HAP-1 (cell line): ENCODE results near the gene PCBP2.
"Not testable (repeated sequence)": the region's sequence is repeated elsewhere in the genome, so short reads cannot be mapped to it uniquely, and the experiment has no call there.

Experiments
- DNase-seq, 2 experiments: peaks; one replicate each; pipeline ENCODE4 v3.0.0-alpha.2; 2016 to 2020; ENCODE audit warnings: low spot score in 2 of 2
- H3K27me3 ChIP-seq: fragments of 250-450 bp; sonication (Bioruptor Pico); 2 replicates; pipeline ENCODE4 v1.5.1; 2020; ENCODE audit warnings: low read depth, mild to moderate bottlenecking, moderate library complexity
- H3K36me3 ChIP-seq: fragments of 250-450 bp; sonication (Bioruptor Pico); replicated peaks from 2 replicates; pipeline ENCODE4 v1.5.1; 2020; ENCODE audit warnings: mild to moderate bottlenecking
- H3K4me1 ChIP-seq: fragments of 250-450 bp; sonication (Bioruptor Pico); 2 replicates; pipeline ENCODE4 v1.5.1; 2020; ENCODE audit warnings: mild to moderate bottlenecking
- H3K4me3 ChIP-seq: fragments of 250-450 bp; sonication (Bioruptor Pico); 2 replicates; pipeline ENCODE4 v1.5.1; 2020; ENCODE audit warnings: mild to moderate bottlenecking, moderate library complexity
- H3K9me3 ChIP-seq: fragments of 250-450 bp; sonication (Bioruptor Pico); 2 replicates; pipeline ENCODE4 v1.5.1; 2020; ENCODE audit warnings: mild to moderate bottlenecking, moderate library complexity
- in situ Hi-C: fragments of 300-500 bp; cut with MboI; formaldehyde crosslinking; loops from 3 replicates; pipeline ENCODE4 v1.14.3; 2020; ENCODE audit warnings: low sequenced_read_pairs, inconsistent platforms, mixed read lengths

Gene PCBP2

DNA sequence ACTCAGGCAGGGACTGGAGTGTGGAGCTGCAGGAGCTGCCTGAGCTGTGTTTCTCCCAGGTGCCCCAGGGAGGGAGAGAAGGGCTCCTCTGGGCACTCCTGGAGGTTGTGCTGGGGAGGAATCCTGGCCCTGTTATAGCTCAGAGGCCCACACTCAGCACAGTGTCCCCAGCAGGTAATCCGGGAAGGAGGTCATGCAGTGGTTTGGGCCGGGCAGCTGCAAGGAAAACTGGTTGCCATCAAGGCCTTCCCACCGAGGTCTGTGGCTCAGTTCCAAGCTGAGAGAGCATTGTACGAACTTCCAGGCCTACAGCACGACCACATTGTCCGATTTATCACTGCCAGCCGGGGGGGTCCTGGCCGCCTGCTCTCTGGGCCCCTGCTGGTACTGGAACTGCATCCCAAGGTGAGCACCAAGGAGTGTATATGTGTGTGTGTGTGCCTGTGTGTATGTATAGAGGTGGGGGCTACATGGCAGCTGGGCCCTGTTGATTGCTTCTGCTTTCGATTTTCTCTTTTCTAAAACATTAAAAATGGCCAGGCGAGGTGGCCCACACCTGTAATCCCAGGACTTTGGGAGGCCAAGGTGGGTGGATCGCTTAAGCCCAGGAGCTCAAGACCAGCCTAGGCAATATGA is 26.3 kb upstream of the PCBP2 start:
- no peak overlapping the region for H3K4me3 ChIP-seq
- no peaks in the 10 kb centered on the region for H3K9me3 ChIP-seq
- H3K4me1 ChIP-seq: peaks cover 3% of the 10 kb centered on the region
- in situ Hi-C loops: loop anchor here (5.0 kb wide), 1 partner anchor 73 kb away; no protein-coding TSS in a partner anchor
- no peaks in the 10 kb centered on the region for H3K27me3 ChIP-seq
- no peak for DNase-seq
- no peaks in the 10 kb centered on the region for H3K36me3 ChIP-seq

DNA sequence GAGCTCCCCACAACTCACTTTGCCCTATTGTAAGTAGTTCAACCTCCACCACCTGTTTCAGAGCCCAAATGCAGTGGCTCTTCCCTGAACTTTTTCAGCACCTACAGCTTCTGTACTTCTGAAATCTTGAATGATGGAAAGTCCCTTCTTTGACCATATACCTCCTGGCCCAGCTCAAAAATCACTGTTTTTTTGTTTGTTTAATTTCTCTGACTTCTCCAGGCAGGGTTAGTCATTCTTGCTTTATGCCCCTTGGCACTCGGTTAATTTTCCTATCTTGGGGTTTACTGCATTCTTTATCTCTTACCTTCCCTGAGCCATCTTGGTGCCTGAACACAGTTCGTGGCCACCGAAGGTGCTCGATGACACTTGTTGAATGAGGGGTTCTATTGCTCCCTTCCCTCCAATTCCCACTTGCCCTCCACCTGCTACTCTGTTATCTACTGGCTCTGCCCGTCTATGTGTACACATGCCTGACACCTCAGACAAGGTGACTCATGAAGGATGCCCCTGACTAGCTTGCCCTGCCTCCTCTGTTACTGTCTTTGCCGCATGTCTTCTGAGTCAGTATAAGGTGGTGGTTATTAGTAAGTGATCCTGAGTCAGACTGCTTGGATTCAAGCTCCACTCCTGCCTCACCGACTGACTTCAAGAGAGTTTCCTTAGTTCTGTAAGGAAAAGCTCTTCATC is 23.9 kb upstream of the PCBP2 start:
- no peaks in the 10 kb centered on the region for H3K27me3 ChIP-seq
- H3K4me3 ChIP-seq: no peak overlapping the region
- DNase-seq: no peak
- no peaks in the 10 kb centered on the region; the same call in 1 of the 2 replicates for H3K4me1 ChIP-seq
- no peaks in the 10 kb centered on the region for H3K9me3 ChIP-seq
- H3K36me3 ChIP-seq: no peaks in the 10 kb centered on the region
- in situ Hi-C loops: loop anchor here (5.0 kb wide), 1 partner anchor 76 kb away; no protein-coding TSS in a partner anchor

DNA sequence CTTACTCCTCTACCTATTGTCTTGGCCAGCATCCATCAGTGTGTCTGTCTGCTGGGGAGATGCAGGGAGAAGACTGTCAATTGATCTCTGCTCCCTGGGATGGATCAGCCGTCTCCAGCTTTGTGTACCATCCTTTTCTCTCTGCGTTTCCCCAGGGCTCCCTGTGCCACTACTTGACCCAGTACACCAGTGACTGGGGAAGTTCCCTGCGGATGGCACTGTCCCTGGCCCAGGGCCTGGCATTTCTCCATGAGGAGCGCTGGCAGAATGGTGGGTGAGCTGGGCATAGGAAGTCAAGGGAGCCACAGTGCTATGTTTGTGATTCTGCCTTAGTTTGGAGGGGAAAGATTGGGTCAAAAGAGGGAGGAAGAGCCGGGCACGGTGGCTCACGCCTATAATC is 23.2 kb upstream of the PCBP2 start:
- in situ Hi-C loops: loop anchor here (5.0 kb wide), 1 partner anchor 76 kb away; no protein-coding TSS in a partner anchor
- no peaks in the 10 kb centered on the region for H3K27me3 ChIP-seq
- DNase-seq: no peak
- H3K4me3 ChIP-seq: no peak overlapping the region
- no peaks in the 10 kb centered on the region; the same call in 1 of the 2 replicates for H3K4me1 ChIP-seq
- H3K36me3 ChIP-seq: no peaks in the 10 kb centered on the region
- H3K9me3 ChIP-seq: no peaks in the 10 kb centered on the region

DNA sequence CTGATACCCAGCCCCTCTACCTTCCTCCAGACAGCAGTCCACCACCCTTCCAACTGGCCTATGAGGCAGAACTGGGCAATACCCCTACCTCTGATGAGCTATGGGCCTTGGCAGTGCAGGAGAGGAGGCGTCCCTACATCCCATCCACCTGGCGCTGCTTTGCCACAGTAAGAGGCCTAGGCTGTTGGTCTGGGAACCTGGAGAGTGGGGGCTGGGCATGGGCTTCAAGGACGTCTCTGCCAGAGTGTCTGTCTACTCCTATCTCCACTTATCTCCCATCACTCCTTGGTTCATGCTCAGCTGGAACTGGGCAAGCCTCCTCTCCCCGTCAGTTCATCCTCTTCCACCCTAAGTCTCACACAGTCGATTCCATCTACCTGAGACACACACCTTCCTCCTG is 21.8 kb upstream of the PCBP2 start:
- H3K36me3 ChIP-seq: no peaks in the 10 kb centered on the region
- H3K4me1 ChIP-seq: no peaks in the 10 kb centered on the region; the same call in 1 of the 2 replicates
- no peaks in the 10 kb centered on the region for H3K9me3 ChIP-seq
- no peak overlapping the region for H3K4me3 ChIP-seq
- H3K27me3 ChIP-seq: no peaks in the 10 kb centered on the region
- DNase-seq: no peak
- in situ Hi-C loops: no loop called here

DNA sequence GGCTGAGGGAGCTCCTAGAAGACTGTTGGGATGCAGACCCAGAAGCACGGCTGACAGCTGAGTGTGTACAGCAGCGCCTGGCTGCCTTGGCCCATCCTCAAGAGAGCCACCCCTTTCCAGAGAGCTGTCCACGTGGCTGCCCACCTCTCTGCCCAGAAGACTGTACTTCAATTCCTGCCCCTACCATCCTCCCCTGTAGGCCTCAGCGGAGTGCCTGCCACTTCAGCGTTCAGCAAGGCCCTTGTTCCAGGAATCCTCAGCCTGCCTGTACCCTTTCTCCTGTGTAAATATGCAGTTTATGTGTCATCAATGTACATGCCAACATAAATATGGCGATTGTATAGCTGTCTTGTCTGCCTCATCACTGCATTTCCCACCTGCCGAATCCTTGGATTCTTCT is 20.7 kb upstream of the PCBP2 start:
- Histone ChIP-seq H3K4me3 (no peak overlapping the region), H3K4me1 (no peaks in the 10 kb centered on the region; the same call in 1 of the 2 replicates), H3K27me3 (no peaks in the 10 kb centered on the region), H3K36me3 (no peaks in the 10 kb centered on the region), H3K9me3 (no peaks in the 10 kb centered on the region)
- no peak for DNase-seq
- in situ Hi-C loops: no loop called here

DNA sequence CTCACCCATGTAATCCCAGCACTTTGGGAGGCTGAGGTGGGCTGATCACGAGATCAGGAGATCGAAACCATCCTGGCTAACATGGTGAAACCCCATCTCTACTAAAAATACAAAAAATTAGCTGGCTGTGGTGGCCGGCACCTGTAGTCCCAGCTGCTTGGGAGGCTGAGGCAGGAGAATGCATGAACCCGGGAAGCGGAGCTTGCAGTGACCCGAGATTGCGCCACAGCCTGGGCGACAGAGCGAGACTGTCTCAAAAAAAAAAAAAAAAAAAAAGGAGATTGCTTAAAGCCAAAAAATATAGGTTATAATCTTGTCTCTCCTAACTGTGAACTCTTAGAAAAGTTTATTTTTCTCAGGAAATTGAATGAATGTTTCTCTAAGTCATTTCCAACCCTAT is 16.6 kb upstream of the PCBP2 start:
- DNase-seq, H3K9me3 ChIP-seq, in situ Hi-C loops, H3K27me3 ChIP-seq, H3K36me3 ChIP-seq, H3K4me3 ChIP-seq, H3K4me1 ChIP-seq: not testable (repeated sequence)

DNA sequence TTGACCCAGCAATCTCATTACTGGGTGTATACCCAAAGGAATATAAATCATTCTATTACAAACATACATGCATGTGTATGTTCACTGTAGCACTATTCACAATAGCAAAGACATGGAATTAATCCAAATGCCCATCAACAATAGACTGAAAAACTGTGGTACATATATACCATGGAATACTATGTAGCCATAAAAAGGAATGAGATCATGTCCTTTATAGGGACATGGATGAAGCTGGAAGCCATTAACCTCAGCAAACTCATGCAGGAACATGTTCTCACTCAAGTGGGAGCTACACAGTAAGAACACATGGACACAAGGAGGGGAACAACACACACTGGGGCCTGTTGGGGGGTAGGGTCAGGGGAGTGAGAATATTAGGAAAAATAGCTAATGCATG is 12.3 kb upstream of the PCBP2 start:
- DNase-seq, H3K9me3 ChIP-seq, H3K27me3 ChIP-seq, in situ Hi-C loops, H3K4me3 ChIP-seq: not testable (repeated sequence)
- peaks cover 18% of the 10 kb centered on the region for H3K4me1 ChIP-seq
- peaks cover 14% of the 10 kb centered on the region for H3K36me3 ChIP-seq

DNA sequence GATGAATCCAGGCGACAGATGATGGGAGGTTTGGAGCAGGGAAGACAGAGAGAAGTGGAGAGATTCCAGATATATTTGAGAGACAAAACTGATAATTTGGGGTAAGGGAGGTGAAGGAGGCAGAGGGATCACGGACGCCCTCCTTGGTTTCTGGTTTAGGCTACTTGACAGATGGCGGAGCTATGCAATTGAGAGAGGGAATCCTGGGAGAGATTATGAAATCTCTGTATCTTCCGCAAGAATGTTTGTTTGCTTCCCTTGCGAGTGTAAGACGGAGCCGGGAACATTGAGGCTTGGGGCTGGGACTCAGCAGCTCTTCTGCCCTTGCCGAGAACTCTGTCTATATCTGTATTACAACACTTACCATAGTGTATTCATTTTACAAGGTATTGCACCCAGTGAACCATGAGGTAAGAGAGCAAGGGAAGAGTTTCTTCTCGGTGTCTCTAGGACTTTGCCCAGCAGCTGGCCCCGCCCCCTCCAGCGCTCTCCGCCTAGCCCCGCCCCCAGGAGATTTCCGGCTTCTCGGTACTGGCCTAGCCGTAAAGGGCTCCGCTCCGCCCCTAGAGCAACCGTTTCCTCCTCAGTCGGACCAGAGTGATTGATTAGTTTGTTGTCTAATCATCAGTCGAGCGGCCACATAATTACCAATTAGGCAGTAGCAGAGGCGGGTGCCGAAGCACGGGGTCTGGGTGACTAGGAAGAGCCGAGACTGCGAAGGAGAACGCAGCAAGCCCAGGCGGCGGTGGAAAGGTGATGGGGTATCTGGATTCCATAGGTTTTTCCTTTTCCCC is 10.7 kb upstream of the PCBP2 start, which contains the start of gene PRR13:
Gene PRR13, plus strand, starts transcription at position 695 of the 794 bp plus-strand sequence. CDS start 981 bp downstream, outside the sequence.
- Histone ChIP-seq H3K9me3 (no peaks in the 10 kb centered on the region), H3K36me3 (peaks cover 31% of the 10 kb centered on the region), H3K4me3 (peak within 1 kb of the TSS; percentile 52), H3K27me3 (no peaks in the 10 kb centered on the region), H3K4me1 (peaks cover 19% of the 10 kb centered on the region)
- in situ Hi-C loops: no loop called here
- peak; percentile 99 to 100 for DNase-seq

DNA sequence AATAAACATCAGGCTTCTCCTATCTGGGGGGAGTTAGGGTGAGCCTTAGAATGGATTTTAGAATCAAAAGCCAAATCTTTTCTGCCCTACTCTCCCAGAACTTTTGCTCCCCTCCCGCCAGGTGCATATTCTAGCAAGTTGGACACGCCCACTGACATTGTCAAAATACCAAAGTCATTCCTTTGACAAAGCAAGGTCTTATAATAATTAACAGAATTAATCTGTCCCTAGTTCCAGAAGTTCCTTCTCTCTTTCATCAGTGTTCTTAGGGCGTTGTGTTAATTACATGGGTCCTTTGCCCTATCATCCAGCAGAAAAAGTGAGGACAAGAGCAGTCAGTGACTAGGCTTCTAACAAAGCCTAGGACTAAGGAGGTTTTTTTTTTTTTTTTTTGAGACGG is 7.9 kb upstream of the PCBP2 start:
- in situ Hi-C loops: no loop called here
- Histone ChIP-seq H3K4me1 (peaks cover 19% of the 10 kb centered on the region), H3K9me3 (no peaks in the 10 kb centered on the region), H3K4me3 (no peak overlapping the region), H3K27me3 (no peaks in the 10 kb centered on the region), H3K36me3 (peaks cover 44% of the 10 kb centered on the region)
- DNase-seq: peak; percentile 31 to 34

DNA sequence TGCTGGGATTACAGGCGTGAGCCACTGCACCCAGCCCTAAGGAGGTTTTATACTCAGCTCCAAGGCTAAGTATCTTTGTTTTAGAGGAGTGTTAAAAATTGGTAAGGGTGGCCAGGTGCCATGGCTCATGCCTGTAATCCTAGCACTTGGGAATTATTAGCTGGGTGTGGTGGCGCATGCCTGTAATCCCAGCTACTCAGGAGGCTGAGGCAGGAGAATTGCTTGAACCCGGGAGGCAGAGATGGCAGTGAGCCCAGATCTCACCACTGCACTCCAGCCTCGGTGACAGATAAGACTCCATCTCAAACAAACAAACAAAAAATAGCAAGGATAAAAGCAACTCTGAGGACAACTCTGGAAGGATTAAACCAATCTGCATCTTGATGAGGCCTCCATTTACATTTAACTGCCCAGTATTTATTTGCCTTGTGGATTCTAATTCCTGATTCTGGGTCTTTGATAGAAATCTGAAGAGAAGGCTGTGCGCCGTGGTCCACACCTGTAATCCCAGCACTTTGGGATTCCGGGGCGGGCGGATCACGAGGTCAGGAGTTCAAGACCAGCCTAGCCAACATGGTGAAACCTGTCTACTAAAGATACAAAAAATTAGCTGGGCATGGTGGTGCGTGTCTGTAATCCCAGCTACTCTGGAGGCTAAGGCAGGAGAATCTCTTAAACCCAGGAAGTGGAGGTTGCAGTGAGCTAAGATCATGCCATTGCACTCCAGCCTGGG is 7.1 kb upstream of the PCBP2 start:
- H3K4me3 ChIP-seq, H3K9me3 ChIP-seq, DNase-seq, H3K27me3 ChIP-seq, in situ Hi-C loops: not testable (repeated sequence)
- Histone ChIP-seq H3K4me1 (peaks cover 19% of the 10 kb centered on the region), H3K36me3 (peaks cover 44% of the 10 kb centered on the region)

DNA sequence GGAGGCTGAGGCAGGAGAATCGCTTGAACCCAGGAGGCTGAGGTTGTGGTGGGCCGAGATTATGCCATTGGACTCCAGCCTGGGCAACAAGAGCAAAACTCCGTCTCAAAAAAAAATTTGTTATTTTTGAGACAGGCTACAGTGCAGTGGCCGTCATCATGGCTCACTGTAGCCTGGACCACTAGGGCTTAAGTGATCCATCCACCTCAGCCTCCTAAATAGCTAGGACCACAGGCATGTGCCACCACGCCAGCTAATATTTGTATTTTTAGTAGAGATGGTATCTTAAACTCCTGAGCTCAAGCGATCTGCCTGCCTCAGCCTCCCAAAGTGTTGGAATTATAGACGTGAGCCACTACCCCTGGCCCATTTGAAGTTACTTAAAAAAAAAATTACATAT is 966 bp upstream of the PCBP2 start:
- H3K4me3 ChIP-seq: no peak overlapping the region
- peaks cover 48% of the 10 kb centered on the region for H3K36me3 ChIP-seq
- no peaks in the 10 kb centered on the region for H3K9me3 ChIP-seq
- H3K4me1 ChIP-seq: peaks cover 16% of the 10 kb centered on the region
- no peaks in the 10 kb centered on the region for H3K27me3 ChIP-seq
- in situ Hi-C loops: no loop called here
- no peak for DNase-seq

DNA sequence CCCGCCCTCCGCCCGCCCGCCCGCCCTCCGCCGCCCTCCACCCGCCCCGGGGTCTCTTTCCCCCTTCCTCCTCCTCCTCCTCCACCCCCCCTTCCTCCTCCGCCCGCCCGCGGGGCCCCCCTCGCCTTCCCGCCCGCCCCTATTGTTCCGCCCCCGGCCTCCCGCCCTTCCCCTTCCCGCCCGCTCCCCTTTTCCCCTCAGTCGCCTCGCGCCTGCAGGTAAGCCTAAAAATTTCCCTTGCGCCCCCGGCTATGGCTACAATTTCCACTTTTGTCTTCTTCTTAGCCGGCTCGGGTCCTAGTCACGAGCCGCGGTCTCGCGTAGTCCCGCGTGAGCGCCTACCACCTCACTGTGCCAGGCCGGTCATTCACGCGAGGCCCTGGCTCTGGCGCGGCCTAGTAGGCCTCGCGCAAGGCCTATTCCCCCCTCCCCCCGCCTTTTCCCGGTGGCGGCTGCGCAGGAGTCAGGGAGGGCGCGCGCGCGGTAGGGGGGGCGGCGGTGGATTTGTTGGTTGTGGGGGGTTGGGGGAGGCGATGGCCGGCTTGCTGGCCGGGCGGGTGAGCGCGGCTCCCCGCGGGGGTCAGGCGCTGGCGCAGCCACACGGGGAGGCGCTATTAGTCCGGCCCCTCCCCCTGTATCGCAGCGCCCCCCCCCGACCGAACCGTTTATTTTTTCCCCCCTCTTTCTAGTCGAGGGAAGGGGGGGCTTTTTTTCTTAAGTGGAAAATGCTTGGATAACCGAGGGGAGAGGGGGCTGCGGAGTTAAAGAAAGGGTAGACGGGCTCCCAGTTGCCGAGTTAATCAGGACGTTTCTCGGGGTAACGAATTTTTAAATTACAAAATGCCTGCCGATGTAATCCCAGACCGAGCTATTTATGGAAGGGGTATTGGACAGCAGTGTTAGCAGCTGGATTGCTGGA is 516 bp downstream of the PCBP2 start:
- Histone ChIP-seq H3K36me3 (peaks cover 54% of the 10 kb centered on the region), H3K27me3 (no peaks in the 10 kb centered on the region), H3K4me3 (peak overlapping the region; percentile 96), H3K9me3 (no peaks in the 10 kb centered on the region), H3K4me1 (peaks cover 16% of the 10 kb centered on the region)
- in situ Hi-C loops: no loop called here
- peak; percentile 49 to 89 for DNase-seq
